D721Med (cell line): Measurements from ENCODE around the gene EXOC6B.

ENCODE experiments used
- DNase-seq: peaks from one replicate; pipeline ENCODE4 v3.0.0; 2011; ENCODE audit warnings: low spot score; ENCODE audit not compliant: insufficient read length
- FAIRE-seq: peaks from 2 replicates; lab custom pipeline; 2011; peaks lifted over from hg19 to GRCh38; lab: Jason Lieb, UNC
- TF ChIP-seq, protein P1 (sequence below): IDR thresholded peaks from 2 replicates; pipeline ENCODE4 v1.5.1; 2012; ENCODE audit warnings: mild to moderate bottlenecking, control low read depth; ENCODE audit not compliant: insufficient read depth; ENCODE audit errors: missing control alignments

Gene EXOC6B

GRCh38 chr2:72274380-72274797 lies 551.4 kb downstream of the EXOC6B start:
- no peak for DNase-seq
- TF ChIP-seq, protein P1, sequence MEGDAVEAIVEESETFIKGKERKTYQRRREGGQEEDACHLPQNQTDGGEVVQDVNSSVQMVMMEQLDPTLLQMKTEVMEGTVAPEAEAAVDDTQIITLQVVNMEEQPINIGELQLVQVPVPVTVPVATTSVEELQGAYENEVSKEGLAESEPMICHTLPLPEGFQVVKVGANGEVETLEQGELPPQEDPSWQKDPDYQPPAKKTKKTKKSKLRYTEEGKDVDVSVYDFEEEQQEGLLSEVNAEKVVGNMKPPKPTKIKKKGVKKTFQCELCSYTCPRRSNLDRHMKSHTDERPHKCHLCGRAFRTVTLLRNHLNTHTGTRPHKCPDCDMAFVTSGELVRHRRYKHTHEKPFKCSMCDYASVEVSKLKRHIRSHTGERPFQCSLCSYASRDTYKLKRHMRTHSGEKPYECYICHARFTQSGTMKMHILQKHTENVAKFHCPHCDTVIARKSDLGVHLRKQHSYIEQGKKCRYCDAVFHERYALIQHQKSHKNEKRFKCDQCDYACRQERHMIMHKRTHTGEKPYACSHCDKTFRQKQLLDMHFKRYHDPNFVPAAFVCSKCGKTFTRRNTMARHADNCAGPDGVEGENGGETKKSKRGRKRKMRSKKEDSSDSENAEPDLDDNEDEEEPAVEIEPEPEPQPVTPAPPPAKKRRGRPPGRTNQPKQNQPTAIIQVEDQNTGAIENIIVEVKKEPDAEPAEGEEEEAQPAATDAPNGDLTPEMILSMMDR = no peak
- no peak for FAIRE-seq

DNA sequence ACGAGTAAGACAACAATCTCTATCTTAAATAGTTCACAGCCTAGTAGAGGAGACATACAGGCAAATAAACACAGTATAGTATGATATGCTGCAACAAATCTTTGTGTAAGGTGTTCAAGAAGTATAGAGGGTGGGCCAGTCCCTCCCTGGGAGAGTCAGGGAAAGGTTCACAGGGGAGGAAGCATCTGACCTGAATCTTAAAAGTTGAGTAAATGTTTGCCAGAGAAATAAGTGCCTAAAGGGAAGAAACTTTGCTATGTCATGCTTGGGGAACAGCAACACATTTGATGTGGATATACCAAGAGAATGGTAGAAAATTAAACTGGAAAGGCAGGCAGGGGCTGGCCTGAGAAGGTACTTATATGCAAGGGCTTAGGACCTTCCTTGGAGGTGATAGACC lies 552.4 kb downstream of the EXOC6B start:
- no peak for FAIRE-seq
- TF ChIP-seq, protein P1 = no peak
- no peak for DNase-seq

GRCh38 chr2:72271766-72272641 lies 553.8 kb downstream of the EXOC6B start:
- no peak for DNase-seq

DNA sequence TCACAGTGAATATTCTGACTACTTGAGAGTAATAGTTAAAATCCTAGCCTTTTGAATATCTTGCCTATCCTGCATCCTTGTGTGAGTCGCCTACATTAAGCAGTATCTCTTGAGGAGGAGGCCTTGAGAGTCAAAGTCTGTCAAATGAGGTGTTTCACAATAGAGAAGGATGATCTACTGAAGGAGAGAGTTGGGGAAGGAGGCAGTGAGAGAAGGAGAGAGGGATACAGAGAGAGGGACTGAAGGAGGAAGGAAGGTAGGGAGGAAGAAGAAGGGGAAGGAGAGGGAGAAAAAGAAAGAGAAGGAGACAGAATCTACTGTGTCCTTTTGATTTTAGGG lies 554.6 kb downstream of the EXOC6B start:
- DNase-seq = no peak
- TF ChIP-seq, protein P1 = no peak
- no peak for FAIRE-seq

More at GRCh38 chr2:72271766-72272641, 553.8 kb downstream of the EXOC6B start:
- no peak for FAIRE-seq
- TF ChIP-seq, protein P1 = no peak

DNA sequence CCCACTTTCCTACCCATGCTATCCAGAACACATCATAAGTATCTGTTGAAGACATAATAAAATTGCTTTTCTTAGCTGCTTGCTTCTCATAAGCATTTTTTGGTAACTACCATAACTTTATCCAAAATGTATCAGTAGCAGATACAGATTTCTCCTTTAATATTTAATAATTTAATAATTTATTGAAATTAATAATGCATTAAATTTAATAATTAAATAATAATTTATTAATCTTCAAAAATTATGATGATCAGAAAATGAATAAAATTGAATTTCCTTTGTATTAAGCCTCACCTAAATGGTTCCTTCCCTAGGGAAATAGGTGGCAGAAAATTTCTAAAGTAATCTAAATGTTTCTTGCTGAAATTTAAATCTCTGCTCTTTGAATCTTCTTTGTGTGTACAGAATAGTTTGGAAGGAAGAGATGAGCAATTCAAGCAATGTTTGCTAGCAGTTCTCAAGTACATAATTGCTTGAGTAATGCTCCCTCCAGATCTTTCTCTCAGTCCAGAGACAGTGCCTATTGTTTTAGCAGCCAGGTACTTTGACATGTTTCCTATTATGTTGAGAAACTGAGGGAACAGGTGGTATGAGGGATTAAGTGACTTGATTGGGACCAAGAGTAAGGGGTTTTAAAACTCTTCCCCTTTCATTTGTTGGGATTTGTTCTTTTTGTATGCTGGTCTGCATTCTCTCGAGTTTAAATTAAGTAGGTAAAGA lies 555.1 kb downstream of the EXOC6B start:
- TF ChIP-seq, protein P1 = no peak
- DNase-seq (no peak), FAIRE-seq (no peak)

DNA sequence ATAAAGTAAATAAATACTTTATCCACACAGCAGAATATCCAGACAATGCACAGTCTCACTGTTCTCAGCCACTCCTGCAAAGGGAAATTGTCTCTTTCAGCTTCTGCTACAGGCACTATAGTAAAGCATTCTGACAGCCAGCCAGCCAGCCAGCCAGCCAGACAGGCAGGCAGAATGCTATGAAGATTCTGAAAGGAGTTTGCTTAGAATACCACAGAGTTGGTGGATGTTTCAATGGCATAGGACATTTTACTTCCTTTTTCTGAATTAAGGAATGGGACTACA lies 562.1 kb downstream of the EXOC6B start:
- FAIRE-seq = no peak
- DNase-seq = no peak
- TF ChIP-seq, protein P1 = no peak
